ENCODE data around the gene CST5.

DNA sequence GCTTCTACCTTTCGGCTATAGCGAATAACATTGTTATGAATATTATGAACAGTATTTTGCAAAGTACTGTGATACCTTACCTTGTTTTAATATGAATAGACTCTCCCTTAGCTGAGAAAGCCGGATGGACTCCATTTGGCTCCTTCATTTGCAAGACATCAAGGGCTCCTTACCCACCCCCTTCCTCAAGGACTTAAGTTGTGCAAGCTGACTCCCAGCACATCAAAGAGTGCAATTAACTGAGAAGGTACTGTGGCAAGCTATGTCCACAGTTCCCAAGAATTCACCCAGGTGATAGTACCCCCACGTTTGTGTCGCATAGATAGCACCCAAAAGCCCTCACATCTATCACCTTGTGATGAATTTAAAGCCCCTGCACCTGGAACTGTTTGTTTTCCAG lies 11.2 kb downstream of the CST5 start:
- TF ChIP-seq POLR2A (IDR thresholded peaks at IDR 0.05) (no peak), EP300 (IDR thresholded peaks at IDR 0.05) (no peak)
